GM21528 (cell line): ENCODE data around the gene LRRC58.
"Not testable (repeated sequence)": the region's sequence is repeated elsewhere in the genome, so short reads cannot be mapped to it uniquely, and the experiment has no call there.

Experiments used
- ATAC-seq: cut with Tn5 transposase; IDR thresholded peaks from one replicate; pipeline ENCODE4 v1.9.1; 2021; ENCODE audit warnings: mild to moderate bottlenecking, moderate library complexity; ENCODE audit not compliant: unreplicated experiment, low FRiP score

The LRRC58 gene

GRCh38 chr3:120341658-120342346, 7.4 kb downstream of the LRRC58 start:
- no peak for ATAC-seq

- ATAC-seq, result no peak
Observed at GRCh38 chr3:120339362-120339761, 9.8 kb downstream of the LRRC58 start.

- no peak for ATAC-seq
Observed at GRCh38 chr3:120338517-120338916, 10.6 kb downstream of the LRRC58 start.

GRCh38 chr3:120332646-120333045, 16.5 kb downstream of the LRRC58 start:
- no peak for ATAC-seq

- no peak for ATAC-seq
Observed at GRCh38 chr3:120331076-120331475, 18.1 kb downstream of the LRRC58 start.

- no peak for ATAC-seq
Observed at GRCh38 chr3:120326784-120327183, 22.4 kb downstream of the LRRC58 start.

GRCh38 chr3:120324190-120324589, 25.0 kb downstream of the LRRC58 start:
- no peak for ATAC-seq

- not testable (repeated sequence) for ATAC-seq
Observed at GRCh38 chr3:120323761-120324160, 25.4 kb downstream of the LRRC58 start.

GRCh38 chr3:120311863-120312794, 37.0 kb downstream of the LRRC58 start:
- no peak for ATAC-seq

GRCh38 chr3:120306519-120307455, 42.4 kb downstream of the LRRC58 start:
- ATAC-seq, result no peak

- ATAC-seq, result no peak
Observed at GRCh38 chr3:120304616-120305015, 44.5 kb downstream of the LRRC58 start.

- ATAC-seq, result no peak
Observed at GRCh38 chr3:120302361-120302760, 46.8 kb downstream of the LRRC58 start.

GRCh38 chr3:120300971-120301370, 48.2 kb downstream of the LRRC58 start:
- ATAC-seq, result no peak

- no peak for ATAC-seq
Observed at GRCh38 chr3:120299403-120299802, 49.8 kb downstream of the LRRC58 start.

- ATAC-seq, result no peak
Observed at GRCh38 chr3:120298996-120299395, 50.2 kb downstream of the LRRC58 start.

- ATAC-seq, result not testable (repeated sequence)
Observed at GRCh38 chr3:120291552-120291951, 57.6 kb downstream of the LRRC58 start.

GRCh38 chr3:120289636-120290035, 59.5 kb downstream of the LRRC58 start:
- no peak for ATAC-seq

- ATAC-seq, result no peak
Observed at GRCh38 chr3:120286465-120286864, 62.7 kb downstream of the LRRC58 start.

- ATAC-seq, result no peak
Observed at GRCh38 chr3:120285508-120285841, 63.7 kb downstream of the LRRC58 start.

- no peak for ATAC-seq
Observed at GRCh38 chr3:120284747-120285507, 64.2 kb downstream of the LRRC58 start, which contains the start of gene GPR156. Gene GPR156, minus strand, starts transcription at chr3:120285222. Its CDS starts 41,124 bp downstream, at chr3:120244098.
